ENCODE measurements around the gene CDC20B.
"Not testable (repeated sequence)": the region's sequence is repeated elsewhere in the genome, so short reads cannot be mapped to it uniquely, and the experiment has no call there.

Gene CDC20B

GRCh38 chr5:55123365-55123764 is 49.6 kb downstream of the CDC20B start:
- no peak for TF ChIP-seq CTCF (IDR thresholded peaks at IDR 0.05; ENCODE audit: low read depth, low read length, missing control alignments)
- no peak for DNase-seq (ENCODE audit: low read depth)
- no peak overlapping the region for H3K4me3 ChIP-seq (ENCODE audit: low read depth, low read length)

GRCh38 chr5:55114061-55114460 is 58.9 kb downstream of the CDC20B start:
- TF ChIP-seq CTCF (IDR thresholded peaks at IDR 0.05; ENCODE audit: low read depth, low read length, missing control alignments): no peak
- DNase-seq (ENCODE audit: low read depth): no peak
- no peak overlapping the region for H3K4me3 ChIP-seq (ENCODE audit: low read depth, low read length)

- no peak for DNase-seq (ENCODE audit: low read depth)
- no peak overlapping the region for H3K4me3 ChIP-seq (ENCODE audit: low read depth, low read length)
- no peak for TF ChIP-seq CTCF (IDR thresholded peaks at IDR 0.05; ENCODE audit: low read depth, low read length, missing control alignments)
Observed at GRCh38 chr5:55113327-55113726, 59.6 kb downstream of the CDC20B start.

GRCh38 chr5:55110217-55110616 is 62.8 kb downstream of the CDC20B start:
- no peak overlapping the region for H3K4me3 ChIP-seq (ENCODE audit: low read depth, low read length)
- DNase-seq (ENCODE audit: low read depth): no peak
- TF ChIP-seq CTCF (IDR thresholded peaks at IDR 0.05; ENCODE audit: low read depth, low read length, missing control alignments): no peak

- H3K4me3 ChIP-seq (ENCODE audit: low read depth, low read length): no peak overlapping the region
- no peak for DNase-seq (ENCODE audit: low read depth)
- TF ChIP-seq CTCF (IDR thresholded peaks at IDR 0.05; ENCODE audit: low read depth, low read length, missing control alignments): no peak
Observed at GRCh38 chr5:55108661-55109060, 64.3 kb downstream of the CDC20B start.

- DNase-seq (ENCODE audit: low read depth); H3K4me3 ChIP-seq (ENCODE audit: low read depth, low read length): not testable (repeated sequence)
Observed at GRCh38 chr5:55105976-55106375, 67.0 kb downstream of the CDC20B start.

- TF ChIP-seq CTCF (IDR thresholded peaks at IDR 0.05; ENCODE audit: low read depth, low read length, missing control alignments): no peak
- H3K4me3 ChIP-seq (ENCODE audit: low read depth, low read length): no peak overlapping the region
- no peak for DNase-seq (ENCODE audit: low read depth)
Observed at GRCh38 chr5:55104946-55105701, 67.9 kb downstream of the CDC20B start.

Data from GM12864 (cell line).